HFFc6 (cell line): ENCODE measurements around the gene RAET1E. TPM values are rescaled to one million over a fixed set of nuclear protein-coding genes. Genes with fewer than 3 reads are reported as not detected.
"Not testable (repeated sequence)": the region's sequence is repeated elsewhere in the genome, so short reads cannot be mapped to it uniquely, and the experiment has no call there.

Experiments
- DNase-seq: peaks from one replicate; pipeline ENCODE4 v3.0.0-alpha.2; 2018
- H3K27ac Mint-ChIP-seq: 2 replicates; pipeline ENCODE4 v1.8.0; 2020; ENCODE audit warnings: mild to moderate bottlenecking, mixed read lengths
- H3K27me3 Mint-ChIP-seq: 2 replicates; pipeline ENCODE4 v1.8.0; 2021; ENCODE audit warnings: mild to moderate bottlenecking, moderate library complexity, mixed read lengths; ENCODE audit not compliant: insufficient read depth
- H3K36me3 Mint-ChIP-seq: 2 replicates; pipeline ENCODE4 v1.8.0; 2021; ENCODE audit warnings: low read depth, mixed read lengths
- H3K4me1 Mint-ChIP-seq: 2 replicates; pipeline ENCODE4 v1.8.0; 2020; ENCODE audit warnings: low read depth, mixed read lengths
- H3K4me3 Mint-ChIP-seq: 2 replicates; pipeline ENCODE4 v1.8.0; 2020; ENCODE audit warnings: mild to moderate bottlenecking, moderate library complexity, mixed read lengths
- H3K9me3 Mint-ChIP-seq: 2 replicates; pipeline ENCODE4 v1.8.0; 2020; ENCODE audit warnings: mild to moderate bottlenecking, mixed read lengths
- CTCF ChIP-seq: fragments of 200-600 bp; sonication (generic); IDR thresholded peaks from 2 replicates; pipeline ENCODE4 v1.5.0; 2021; ENCODE audit warnings: antibody characterized with exemption, mild to moderate bottlenecking
- long read RNA-seq: library from polyadenylated mRNA; unstranded; transcript quantifications from one replicate; pipeline ENCODE4 v2.0.0, GENCODE V29; 2019
- total RNA-seq, 6 experiments: library from RNA; stranded (reverse); fragmentation: NEBNext Ultra II Directional; extraction: Animal tissue kit (Norgen Biotek cat#: 25700); gene quantifications; 2 replicates in 1 of 6; 3 replicates in 5 of 6; pipeline ENCODE4 v1.2.3, GENCODE V29; 2021

RAET1E gene
- under 1 TPM in 5 of 6 experiments, not detected in 1; 0.14 to 0.41 (median 0.26) TPM for total RNA-seq
- long read RNA-seq, partial matches to known transcripts, result 0 of 1 reads
- long read RNA-seq, other reads (novel, unspliced or antisense), result 1 of 1 reads

GRCh38 chr6:149897855-149898744, at the start of gene RAET1E:
Gene RAET1E, minus strand, starts transcription at chr6:149898113. Its CDS starts 7,212 bp downstream, at chr6:149890901.
- no peak for TF ChIP-seq CTCF
- peak within 1 kb of the TSS; percentile 83 for H3K4me3 Mint-ChIP-seq
- H3K36me3 Mint-ChIP-seq, result no peaks in the 10 kb centered on the region
- no peaks in the 10 kb centered on the region; the same call in 1 of the 2 replicates for H3K27me3 Mint-ChIP-seq
- DNase-seq, result no peak
- H3K9me3 Mint-ChIP-seq, result no peaks in the 10 kb centered on the region
- peaks cover 44% of the 10 kb centered on the region for H3K4me1 Mint-ChIP-seq
- peak within 1 kb of the TSS; percentile 93 for H3K27ac Mint-ChIP-seq

- H3K9me3 Mint-ChIP-seq, H3K4me3 Mint-ChIP-seq, H3K27ac Mint-ChIP-seq, DNase-seq, H3K4me1 Mint-ChIP-seq: not testable (repeated sequence)
- peaks cover 10% of the 10 kb centered on the region for H3K27me3 Mint-ChIP-seq
- peaks cover 16% of the 10 kb centered on the region for H3K36me3 Mint-ChIP-seq
Measured at GRCh38 chr6:149947533-149947932, 49.6 kb upstream of the RAET1E start.

- not testable (repeated sequence) for H3K27ac Mint-ChIP-seq, H3K9me3 Mint-ChIP-seq, H3K4me3 Mint-ChIP-seq, H3K27me3 Mint-ChIP-seq, DNase-seq, H3K4me1 Mint-ChIP-seq
- H3K36me3 Mint-ChIP-seq, result peaks cover 16% of the 10 kb centered on the region
Measured at GRCh38 chr6:149946631-149947030, 48.7 kb upstream of the RAET1E start.

GRCh38 chr6:149945276-149945675, 47.4 kb upstream of the RAET1E start:
- H3K27ac Mint-ChIP-seq, H3K27me3 Mint-ChIP-seq, H3K9me3 Mint-ChIP-seq, DNase-seq, H3K4me3 Mint-ChIP-seq: not testable (repeated sequence)
- Mint-ChIP-seq H3K36me3 (peaks cover 16% of the 10 kb centered on the region), H3K4me1 (peaks cover 16% of the 10 kb centered on the region)

GRCh38 chr6:149943321-149943720, 45.4 kb upstream of the RAET1E start:
- Mint-ChIP-seq H3K36me3 (peaks cover 15% of the 10 kb centered on the region), H3K4me3 (peak overlapping the region; percentile 59; the same call in 1 of the 2 replicates), H3K4me1 (peaks cover 32% of the 10 kb centered on the region)
- not testable (repeated sequence) for H3K27ac Mint-ChIP-seq, H3K9me3 Mint-ChIP-seq, DNase-seq, H3K27me3 Mint-ChIP-seq

GRCh38 chr6:149942461-149942829, 44.5 kb upstream of the RAET1E start:
- Mint-ChIP-seq H3K4me1 (peaks cover 37% of the 10 kb centered on the region), H3K36me3 (peaks cover 8% of the 10 kb centered on the region; the same call in 1 of the 2 replicates), H3K9me3 (no peaks in the 10 kb centered on the region), H3K27me3 (peaks cover 6% of the 10 kb centered on the region), H3K4me3 (peak overlapping the region; percentile 92), H3K27ac (peak overlapping the region; percentile 89)
- no peak for DNase-seq
- no peak for TF ChIP-seq CTCF

- Mint-ChIP-seq H3K4me1 (peaks cover 38% of the 10 kb centered on the region), H3K27me3 (peaks cover 6% of the 10 kb centered on the region), H3K4me3 (peak within 1 kb of the TSS; percentile 92), H3K36me3 (peaks cover 7% of the 10 kb centered on the region; the same call in 1 of the 2 replicates), H3K27ac (peak within 1 kb of the TSS; percentile 89), H3K9me3 (no peaks in the 10 kb centered on the region)
- peak; percentile 95 for DNase-seq
- no peak for TF ChIP-seq CTCF
Measured at GRCh38 chr6:149941583-149942460, 43.9 kb upstream of the RAET1E start, which contains the start of gene ULBP2. Gene ULBP2, plus strand, starts transcription at chr6:149942014. Its CDS starts 59 bp downstream, at chr6:149942073.
